HUES64 (cell line): Measurements from ENCODE around the gene TAF1C.

Experiments used
- H3K27ac ChIP-seq: 2 replicates; pipeline ENCODE4 v1.7.0; 2013; ENCODE audit warnings: low read depth, low read length, inconsistent platforms
- H3K27me3 ChIP-seq: 2 replicates; pipeline ENCODE4 v1.6.1; 2013; ENCODE audit warnings: mild to moderate bottlenecking, low read length; ENCODE audit not compliant: insufficient read depth
- H3K36me3 ChIP-seq: 2 replicates; pipeline ENCODE4 v1.6.1; 2013; ENCODE audit warnings: mild to moderate bottlenecking, low read length; ENCODE audit not compliant: insufficient read depth
- H3K4me1 ChIP-seq: 2 replicates; pipeline ENCODE4 v1.6.1; 2013; ENCODE audit warnings: mild to moderate bottlenecking, low read length, moderate library complexity; ENCODE audit not compliant: insufficient read depth
- H3K4me3 ChIP-seq: 2 replicates; pipeline ENCODE4 v1.5.1; 2013; ENCODE audit warnings: mild to moderate bottlenecking, low read length, moderate library complexity
- H3K9ac ChIP-seq: 2 replicates; pipeline ENCODE4 v1.6.1; 2013; ENCODE audit warnings: mild to moderate bottlenecking, low read depth, low read length
- H3K9me3 ChIP-seq: 2 replicates; pipeline ENCODE4 v1.6.1; 2013; ENCODE audit warnings: low read depth, low read length; ENCODE audit not compliant: insufficient read depth
- WGBS: fragments of 150-250, 120-280 bp; methylation state at CpG from one replicate; pipeline ENCODE4 v1.1.7; 2013; ENCODE audit warnings: missing lambda C conversion rate; 5-methylcytosine and 5-hydroxymethylcytosine counted together

TAF1C gene

GRCh38 chr16:84196101-84196500 is 9.2 kb upstream of the TAF1C start:
- 93% methylated on average over 16 of the region's 16 CpGs for WGBS
- Histone ChIP-seq H3K27me3 (no peaks in the 10 kb centered on the region), H3K36me3 (no peaks in the 10 kb centered on the region), H3K9me3 (no peaks in the 10 kb centered on the region), H3K9ac (no peak overlapping the region), H3K27ac (no peak overlapping the region), H3K4me1 (no peaks in the 10 kb centered on the region), H3K4me3 (no peak overlapping the region)

GRCh38 chr16:84195201-84196093 is 8.6 kb upstream of the TAF1C start:
- no peak overlapping the region for H3K4me3 ChIP-seq
- no peaks in the 10 kb centered on the region for H3K27me3 ChIP-seq
- 89% methylated on average over 38 of the region's 38 CpGs for WGBS
- H3K36me3 ChIP-seq = no peaks in the 10 kb centered on the region
- H3K9me3 ChIP-seq = no peaks in the 10 kb centered on the region
- H3K27ac ChIP-seq = no peak overlapping the region
- H3K4me1 ChIP-seq = no peaks in the 10 kb centered on the region
- H3K9ac ChIP-seq = no peak overlapping the region

- Histone ChIP-seq H3K9ac (no peak overlapping the region), H3K9me3 (no peaks in the 10 kb centered on the region), H3K27me3 (no peaks in the 10 kb centered on the region), H3K27ac (no peak overlapping the region), H3K4me3 (no peak overlapping the region), H3K4me1 (no peaks in the 10 kb centered on the region), H3K36me3 (no peaks in the 10 kb centered on the region)
- 83% methylated on average over 34 of the region's 34 CpGs for WGBS
These were observed 7.8 kb upstream of the TAF1C start for GRCh38 chr16:84194470-84195200.

- no peak overlapping the region for H3K9ac ChIP-seq
These were observed 7.2 kb upstream of the TAF1C start for GRCh38 chr16:84194018-84194417.

GRCh38 chr16:84193480-84193879 is 6.6 kb upstream of the TAF1C start:
- Histone ChIP-seq H3K27ac (no peak overlapping the region), H3K9me3 (no peaks in the 10 kb centered on the region), H3K36me3 (no peaks in the 10 kb centered on the region), H3K4me3 (no peak overlapping the region), H3K4me1 (no peaks in the 10 kb centered on the region), H3K27me3 (no peaks in the 10 kb centered on the region), H3K9ac (no peak overlapping the region)
- WGBS = 90% methylated on average over 7 of the region's 7 CpGs

More at GRCh38 chr16:84194018-84194417, 7.2 kb upstream of the TAF1C start:
- H3K27me3 ChIP-seq = no peaks in the 10 kb centered on the region
- H3K4me1 ChIP-seq = no peaks in the 10 kb centered on the region
- no peaks in the 10 kb centered on the region for H3K36me3 ChIP-seq
- H3K4me3 ChIP-seq = no peak overlapping the region
- 92% methylated on average over 11 of the region's 11 CpGs for WGBS
- H3K9me3 ChIP-seq = no peaks in the 10 kb centered on the region
- no peak overlapping the region for H3K27ac ChIP-seq

GRCh38 chr16:84191466-84191865 is 4.6 kb upstream of the TAF1C start:
- Histone ChIP-seq H3K36me3 (no peaks in the 10 kb centered on the region), H3K9ac (no peak overlapping the region), H3K4me3 (no peak overlapping the region), H3K27ac (no peak overlapping the region), H3K27me3 (no peaks in the 10 kb centered on the region), H3K9me3 (no peaks in the 10 kb centered on the region), H3K4me1 (no peaks in the 10 kb centered on the region)
- 95% methylated on average over 16 of the region's 16 CpGs for WGBS

GRCh38 chr16:84190731-84191388 is 4.0 kb upstream of the TAF1C start, which contains the start of gene ADAD2:
ADAD2 (plus strand) TSS chr16:84191157; CDS start chr16:84191231, 74 bp downstream.
- Histone ChIP-seq H3K4me1 (no peaks in the 10 kb centered on the region), H3K9me3 (no peaks in the 10 kb centered on the region), H3K27ac (no peak within 1 kb of the TSS), H3K9ac (no peak within 1 kb of the TSS), H3K36me3 (no peaks in the 10 kb centered on the region), H3K27me3 (no peaks in the 10 kb centered on the region), H3K4me3 (no peak within 1 kb of the TSS)
- 92% methylated on average over 47 of the region's 47 CpGs for WGBS

GRCh38 chr16:84184775-84185174 is 2.1 kb downstream of the TAF1C start:
- Histone ChIP-seq H3K36me3 (peaks cover 52% of the 10 kb centered on the region), H3K27me3 (no peaks in the 10 kb centered on the region), H3K27ac (no peak overlapping the region), H3K9ac (no peak overlapping the region), H3K4me3 (no peak overlapping the region), H3K9me3 (no peaks in the 10 kb centered on the region), H3K4me1 (no peaks in the 10 kb centered on the region)
- 95% methylated on average over 10 of the region's 10 CpGs for WGBS

GRCh38 chr16:84183911-84184591 is 2.8 kb downstream of the TAF1C start:
- H3K36me3 ChIP-seq = peaks cover 58% of the 10 kb centered on the region
- 94% methylated on average over 11 of the region's 11 CpGs for WGBS
- H3K9me3 ChIP-seq = no peaks in the 10 kb centered on the region
- no peaks in the 10 kb centered on the region for H3K27me3 ChIP-seq
- H3K27ac ChIP-seq = no peak overlapping the region
- no peaks in the 10 kb centered on the region for H3K4me1 ChIP-seq
- H3K4me3 ChIP-seq = no peak overlapping the region
- H3K9ac ChIP-seq = no peak overlapping the region

GRCh38 chr16:84183572-84183875 is 3.3 kb downstream of the TAF1C start:
- Histone ChIP-seq H3K36me3 (peaks cover 64% of the 10 kb centered on the region), H3K27me3 (no peaks in the 10 kb centered on the region), H3K4me3 (no peak overlapping the region), H3K4me1 (no peaks in the 10 kb centered on the region), H3K9ac (no peak overlapping the region), H3K27ac (no peak overlapping the region), H3K9me3 (no peaks in the 10 kb centered on the region)
- 93% methylated on average over 5 of the region's 5 CpGs for WGBS
